HG02588 (cell line): ENCODE measurements around the gene HINT1.
A peak's percentile ranks its signal among the peaks of the same experiment; 100 is the strongest.
"Not testable (repeated sequence)": the region's sequence is repeated elsewhere in the genome, so short reads cannot be mapped to it uniquely, and the experiment has no call there.

Experiments
- ATAC-seq: cut with Tn5 transposase; IDR thresholded peaks from one replicate; pipeline ENCODE4 v1.9.1; 2021; ENCODE audit warnings: mild to moderate bottlenecking, moderate library complexity; ENCODE audit not compliant: unreplicated experiment

Gene HINT1

GRCh38 chr5:131165119-131165727, at the start of gene HINT1:
HINT1 (minus strand) TSS chr5:131165256; CDS start chr5:131165205, 51 bp downstream.
- peak; percentile 81 for ATAC-seq

- no peak for ATAC-seq
Measured at GRCh38 chr5:131214609-131215227, 49.7 kb upstream of the HINT1 start.

- ATAC-seq: no peak
Measured at GRCh38 chr5:131212471-131213021, 47.5 kb upstream of the HINT1 start.

- ATAC-seq: no peak
Measured at GRCh38 chr5:131211669-131212068, 46.6 kb upstream of the HINT1 start.

GRCh38 chr5:131210151-131210510, 45.1 kb upstream of the HINT1 start:
- ATAC-seq: peak; percentile 8

GRCh38 chr5:131209506-131210150, 44.6 kb upstream of the HINT1 start:
- ATAC-seq: peak; percentile 91

- no peak for ATAC-seq
Measured at GRCh38 chr5:131209175-131209505, 44.1 kb upstream of the HINT1 start.

GRCh38 chr5:131206772-131207171, 41.7 kb upstream of the HINT1 start:
- ATAC-seq: no peak

- ATAC-seq: no peak
Measured at GRCh38 chr5:131206061-131206460, 41.0 kb upstream of the HINT1 start.

GRCh38 chr5:131204964-131205363, 39.9 kb upstream of the HINT1 start:
- no peak for ATAC-seq

GRCh38 chr5:131200560-131200959, 35.5 kb upstream of the HINT1 start:
- ATAC-seq: no peak

- no peak for ATAC-seq
Measured at GRCh38 chr5:131198625-131199024, 33.6 kb upstream of the HINT1 start.

- ATAC-seq: no peak
Measured at GRCh38 chr5:131196331-131196730, 31.3 kb upstream of the HINT1 start.

- ATAC-seq: no peak
Measured at GRCh38 chr5:131195696-131196095, 30.6 kb upstream of the HINT1 start.

GRCh38 chr5:131194725-131195124, 29.7 kb upstream of the HINT1 start:
- ATAC-seq: no peak

- ATAC-seq: not testable (repeated sequence)
Measured at GRCh38 chr5:131193897-131194296, 28.8 kb upstream of the HINT1 start.

GRCh38 chr5:131193106-131193505, 28.1 kb upstream of the HINT1 start:
- ATAC-seq: no peak

GRCh38 chr5:131186561-131187256, 21.7 kb upstream of the HINT1 start:
- ATAC-seq: no peak

GRCh38 chr5:131185523-131186104, 20.6 kb upstream of the HINT1 start:
- no peak for ATAC-seq

- no peak for ATAC-seq
Measured at GRCh38 chr5:131182839-131183238, 17.8 kb upstream of the HINT1 start.

- no peak for ATAC-seq
Measured at GRCh38 chr5:131180407-131180806, 15.4 kb upstream of the HINT1 start.
